KMS-11 (cell line): ENCODE measurements around the gene EML5.

Experiments
- H2AFZ ChIP-seq: fragments of 200-600 bp; sonication (generic); 2 replicates; pipeline ENCODE4 v1.6.1; 2016; ENCODE audit warnings: antibody characterized with exemption, mixed run types, low read depth
- H3K27ac ChIP-seq: fragments of 200-600 bp; sonication (generic); 2 replicates; pipeline ENCODE4 v1.6.1; 2016; ENCODE audit warnings: mild to moderate bottlenecking, mixed run types
- H3K27me3 ChIP-seq: fragments of 200-600 bp; sonication (generic); 2 replicates; pipeline ENCODE4 v1.6.1; 2017; ENCODE audit warnings: mild to moderate bottlenecking, low read depth, mixed run types, moderate library complexity; ENCODE audit not compliant: insufficient read depth
- H3K36me3 ChIP-seq: fragments of 200-600 bp; sonication (generic); 2 replicates; pipeline ENCODE4 v1.6.1; 2017; ENCODE audit warnings: mild to moderate bottlenecking, mixed run types; ENCODE audit not compliant: insufficient read depth
- H3K4me1 ChIP-seq: fragments of 200-600 bp; sonication (generic); 2 replicates; pipeline ENCODE4 v1.6.1; 2016; ENCODE audit warnings: mild to moderate bottlenecking, low read depth, mixed run types; ENCODE audit not compliant: poor library complexity, severe bottlenecking
- H3K4me2 ChIP-seq: fragments of 200-600 bp; sonication (generic); 2 replicates; pipeline ENCODE4 v1.7.0; 2016; ENCODE audit warnings: mild to moderate bottlenecking, mixed run types
- H3K4me3 ChIP-seq: fragments of 200-600 bp; sonication (generic); IDR thresholded peaks from 2 replicates; pipeline ENCODE4 v1.6.1; 2017; ENCODE audit warnings: low read depth, low read length, mixed read lengths; ENCODE audit not compliant: insufficient read depth
- H3K79me2 ChIP-seq: fragments of 200-600 bp; sonication (generic); 2 replicates; pipeline ENCODE4 v1.6.1; 2016; ENCODE audit warnings: low read depth, mixed run types; ENCODE audit not compliant: insufficient read depth
- H3K9ac ChIP-seq: fragments of 200-600 bp; sonication (generic); 2 replicates; pipeline ENCODE4 v1.6.1; 2016; ENCODE audit warnings: mild to moderate bottlenecking, mixed run types
- H4K20me1 ChIP-seq: fragments of 200-600 bp; sonication (generic); 2 replicates; pipeline ENCODE4 v1.6.1; 2016; ENCODE audit warnings: mild to moderate bottlenecking, mixed run types; ENCODE audit not compliant: insufficient read depth
- CTCF ChIP-seq: fragments of 200-600 bp; sonication (generic); conservative IDR thresholded peaks from 2 replicates; pipeline ENCODE4 v1.6.1; 2017; ENCODE audit warnings: low read depth, mild to moderate bottlenecking, antibody characterized with exemption, low read length, moderate library complexity, mixed read lengths

The EML5 gene

GRCh38 chr14:88599761-88600439, 192.9 kb downstream of the EML5 start:
- H3K79me2 ChIP-seq: no peaks in the 10 kb centered on the region
- no peak overlapping the region for H3K4me3 ChIP-seq
- no peaks in the 10 kb centered on the region for H3K27me3 ChIP-seq
- no peak for TF ChIP-seq CTCF
- no peaks in the 10 kb centered on the region for H3K36me3 ChIP-seq
- no peak overlapping the region for H3K9ac ChIP-seq
- H2AFZ ChIP-seq: no peak overlapping the region
- H4K20me1 ChIP-seq: no peaks in the 10 kb centered on the region
- H3K4me2 ChIP-seq: no peak overlapping the region
- H3K27ac ChIP-seq: no peak overlapping the region
- no peaks in the 10 kb centered on the region for H3K4me1 ChIP-seq

GRCh38 chr14:88599326-88599725, 193.4 kb downstream of the EML5 start:
- H3K27me3 ChIP-seq: no peaks in the 10 kb centered on the region
- H3K4me2 ChIP-seq: no peak overlapping the region
- no peak overlapping the region for H3K27ac ChIP-seq
- H3K4me3 ChIP-seq: no peak overlapping the region
- H3K79me2 ChIP-seq: no peaks in the 10 kb centered on the region
- H4K20me1 ChIP-seq: no peaks in the 10 kb centered on the region
- no peak overlapping the region for H3K9ac ChIP-seq
- no peak for TF ChIP-seq CTCF
- no peaks in the 10 kb centered on the region for H3K4me1 ChIP-seq
- no peaks in the 10 kb centered on the region for H3K36me3 ChIP-seq
- H2AFZ ChIP-seq: no peak overlapping the region

DNA sequence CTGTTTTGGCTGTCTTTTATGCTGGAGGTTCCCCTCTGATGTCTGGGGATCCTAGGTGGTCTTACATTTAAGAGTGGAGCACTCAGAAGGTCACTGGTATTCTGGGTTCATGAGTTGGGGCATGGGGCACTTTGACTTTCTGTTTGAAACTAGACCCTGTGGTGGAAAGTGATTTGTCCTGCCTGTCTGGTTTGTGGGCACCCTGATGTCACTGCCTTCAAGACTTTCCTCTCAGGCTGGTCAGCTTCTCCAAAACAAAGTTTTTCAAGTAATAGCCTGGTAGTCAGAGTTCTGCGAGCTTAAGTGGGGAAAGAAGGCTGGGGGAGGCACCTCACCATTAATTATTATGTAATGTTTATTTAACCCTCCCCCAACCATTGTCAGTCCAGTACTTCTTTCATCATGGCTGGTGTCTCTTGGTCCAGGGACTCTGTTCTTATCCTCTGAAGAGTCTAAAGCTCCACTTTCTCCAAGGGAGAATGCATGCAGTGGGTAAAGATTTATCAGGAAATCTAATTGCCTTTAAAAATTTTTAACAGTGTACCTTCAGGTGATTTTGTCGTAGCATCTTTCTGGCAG, 194.6 kb downstream of the EML5 start:
- no peak for TF ChIP-seq CTCF
- no peaks in the 10 kb centered on the region for H4K20me1 ChIP-seq
- no peaks in the 10 kb centered on the region for H3K79me2 ChIP-seq
- H3K27me3 ChIP-seq: no peaks in the 10 kb centered on the region
- H3K4me2 ChIP-seq: no peak overlapping the region
- no peaks in the 10 kb centered on the region for H3K4me1 ChIP-seq
- no peak overlapping the region for H3K9ac ChIP-seq
- no peak overlapping the region for H3K27ac ChIP-seq
- no peak overlapping the region for H3K4me3 ChIP-seq
- no peaks in the 10 kb centered on the region for H3K36me3 ChIP-seq
- H2AFZ ChIP-seq: no peak overlapping the region

- Histone ChIP-seq H4K20me1 (no peaks in the 10 kb centered on the region), H3K4me1 (no peaks in the 10 kb centered on the region), H2AFZ (no peak overlapping the region), H3K79me2 (no peaks in the 10 kb centered on the region), H3K36me3 (no peaks in the 10 kb centered on the region), H3K4me2 (no peak overlapping the region), H3K9ac (no peak overlapping the region), H3K27me3 (no peaks in the 10 kb centered on the region), H3K27ac (no peak overlapping the region), H3K4me3 (no peak overlapping the region)
- no peak for TF ChIP-seq CTCF
These were observed 195.2 kb downstream of the EML5 start for GRCh38 chr14:88597601-88598000.
